NCI-H1417 (cell line): ENCODE results near the gene PPP4R3B.
A peak's percentile ranks its signal among the peaks of the same experiment; 100 is the strongest.

ENCODE experiments used
- DNase-seq, 3 experiments: peaks; one replicate each; lab custom pipeline; 2025; lab: John Stamatoyannopoulos, UW

The PPP4R3B gene

DNA sequence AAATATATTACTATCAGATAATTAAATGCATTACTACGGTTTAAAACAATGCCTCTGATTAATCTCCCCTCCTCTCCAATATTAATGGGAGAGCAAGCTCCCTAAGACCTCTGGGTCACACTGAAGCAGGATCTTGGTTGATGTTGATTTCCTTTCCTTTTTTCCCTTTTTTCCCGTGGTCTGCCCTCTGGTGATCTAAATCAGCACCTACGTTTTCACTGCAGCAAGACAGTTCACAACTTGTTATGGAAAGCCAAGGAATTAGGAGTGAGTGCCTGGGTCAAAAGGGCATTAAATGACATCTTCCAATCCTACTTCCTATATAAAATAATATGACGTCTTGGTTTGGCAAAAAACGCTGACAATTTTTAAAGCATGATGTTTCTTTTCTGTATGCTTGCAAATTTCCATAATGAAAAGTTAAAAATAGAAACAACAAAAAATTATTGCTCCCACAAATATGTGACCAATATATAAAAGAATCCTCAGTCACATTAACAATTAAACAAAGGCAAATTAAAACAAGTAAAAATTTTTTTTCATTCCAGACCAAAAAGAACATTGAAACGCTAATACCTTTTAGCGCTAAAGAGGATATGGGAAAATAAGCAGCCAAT lies 105.8 kb downstream of the PPP4R3B start:
- DNase-seq, result peak; percentile 35 to 81 (median 46)

DNA sequence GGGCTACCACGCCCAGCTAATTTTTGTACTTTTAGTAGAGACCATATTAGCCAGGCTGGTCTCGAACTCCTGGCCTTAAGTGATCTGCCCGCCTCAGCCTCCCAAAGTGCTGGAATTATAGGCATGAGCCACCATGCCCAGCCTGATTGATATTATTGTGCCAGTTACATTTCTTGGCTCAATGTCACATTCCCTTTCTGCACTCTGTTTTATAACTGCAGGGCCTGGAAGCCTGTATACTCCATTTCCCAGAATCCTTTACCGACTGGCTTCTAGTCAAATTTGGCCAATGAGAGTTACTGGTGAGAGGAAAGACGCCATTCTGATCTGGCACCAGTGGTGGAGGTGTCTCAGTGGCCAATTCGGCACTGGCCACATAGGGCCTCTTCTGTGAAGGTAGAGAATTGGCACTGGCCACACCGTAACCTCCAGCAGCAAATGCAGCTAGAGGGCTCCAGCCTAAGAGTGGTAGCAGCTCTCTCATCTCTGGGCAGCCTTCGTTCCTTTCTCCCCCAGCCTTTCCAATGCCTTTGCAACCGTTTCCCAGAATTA lies 114.8 kb downstream of the PPP4R3B start:
- no peak for DNase-seq

DNA sequence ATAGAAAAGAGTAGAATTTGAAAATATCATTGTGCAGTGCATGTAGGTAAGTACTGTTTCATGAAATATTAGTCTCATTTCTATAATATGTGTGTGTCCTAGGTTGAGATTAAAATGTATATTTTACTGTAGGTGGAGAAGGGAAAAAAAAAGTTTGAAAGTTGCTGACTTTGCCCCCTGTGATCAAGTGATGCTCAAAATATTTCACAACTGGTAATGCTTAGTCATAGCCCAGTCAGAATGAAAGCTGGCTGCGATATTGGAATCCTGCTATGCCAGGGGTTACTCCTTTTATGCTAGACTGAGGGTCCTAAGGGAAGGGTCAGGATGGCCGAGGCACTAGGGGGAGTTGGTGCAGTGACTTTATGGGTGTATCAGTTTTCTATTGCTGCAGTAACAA lies 117.4 kb downstream of the PPP4R3B start:
- no peak for DNase-seq

DNA sequence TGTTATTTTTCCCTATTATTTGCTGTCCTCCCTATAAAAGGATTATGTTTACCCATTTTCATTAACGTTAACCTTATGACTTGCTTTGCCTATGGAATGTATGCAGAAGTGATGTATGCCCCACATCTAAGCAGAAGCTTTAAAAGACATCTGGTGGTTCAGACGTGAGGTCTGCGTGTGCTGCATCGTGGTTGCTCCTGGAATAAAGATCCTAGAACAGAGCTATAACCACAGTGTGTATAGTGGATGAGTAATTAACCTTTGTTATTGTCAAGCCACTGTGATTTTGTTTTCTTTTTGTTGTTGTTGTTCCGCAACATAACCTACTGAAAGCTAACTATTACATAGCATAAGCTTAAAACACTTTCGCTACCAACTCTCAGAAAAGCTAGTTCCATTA lies 118.8 kb downstream of the PPP4R3B start:
- DNase-seq, result no peak
